ENCODE measurements around the gene FAM120AOS.

The FAM120AOS gene

GRCh38 chr9:93475856-93476255, 22.5 kb upstream of the FAM120AOS start:
- TF ChIP-seq CTCF (IDR thresholded peaks at IDR 0.05): no peak

GRCh38 chr9:93475108-93475507, 21.7 kb upstream of the FAM120AOS start:
- no peak for TF ChIP-seq CTCF (IDR thresholded peaks at IDR 0.05)

- no peak for TF ChIP-seq CTCF (IDR thresholded peaks at IDR 0.05)
Observed at GRCh38 chr9:93473411-93473810, 20.0 kb upstream of the FAM120AOS start.

- no peak for TF ChIP-seq CTCF (IDR thresholded peaks at IDR 0.05)
Observed at GRCh38 chr9:93471124-93471523, 17.7 kb upstream of the FAM120AOS start.

- TF ChIP-seq CTCF (IDR thresholded peaks at IDR 0.05): no peak
Observed at GRCh38 chr9:93470391-93470790, 17.0 kb upstream of the FAM120AOS start.

GRCh38 chr9:93468763-93469456, 15.5 kb upstream of the FAM120AOS start:
- no peak for TF ChIP-seq CTCF (IDR thresholded peaks at IDR 0.05)

GRCh38 chr9:93467462-93467861, 14.1 kb upstream of the FAM120AOS start:
- TF ChIP-seq CTCF (IDR thresholded peaks at IDR 0.05): no peak

- TF ChIP-seq CTCF (IDR thresholded peaks at IDR 0.05): no peak
Observed at GRCh38 chr9:93467062-93467416, 13.7 kb upstream of the FAM120AOS start.
